Vagina (tissue), 2 donors: Measurements from ENCODE around the gene IL11.

Experiments
- POLR2A ChIP-seq, 2 donors: fragments of 450-650 bp; IDR thresholded peaks; one replicate each; pipeline ENCODE4 v1.6.1; 2017; ENCODE audit warnings: antibody characterized with exemption in 2 of 2, mild to moderate bottlenecking in 2 of 2, moderate library complexity in 2 of 2
- TF ChIP-seq, protein P1 (sequence below), 3 experiments: fragments of 450-650 bp in 2 of 3; fragments of 200-600 bp in 1 of 3; sonication (generic) in 1 of 3; IDR thresholded peaks; one replicate each; pipeline ENCODE4 v1.5.1; 2017 to 2019; ENCODE audit warnings: antibody characterized with exemption in 3 of 3, mild to moderate bottlenecking in 2 of 3, moderate library complexity in 2 of 3

DNA sequence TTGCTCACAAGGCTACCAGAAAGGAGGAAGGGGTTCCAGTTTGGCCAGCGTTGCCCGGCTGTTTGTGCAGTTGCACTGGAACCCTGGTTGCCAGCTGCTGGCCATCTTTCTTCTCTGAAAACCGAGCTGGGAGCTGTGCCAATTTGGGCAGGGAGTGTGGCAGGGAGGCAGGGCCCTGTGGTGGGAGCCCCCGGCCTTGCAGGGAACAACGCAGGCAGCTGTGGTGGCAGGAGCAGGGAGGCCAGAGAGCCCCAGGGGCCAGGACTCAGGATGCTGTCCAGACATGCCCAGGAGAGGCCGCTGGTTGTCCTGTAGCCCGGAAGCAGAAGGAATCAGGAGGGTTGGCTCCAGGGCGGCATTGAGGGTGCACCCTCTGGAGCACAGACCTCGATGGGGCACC, 25.8 kb downstream of the IL11 start:
- TF ChIP-seq POLR2A (IDR thresholded peaks at IDR 0.05): no peak
- TF ChIP-seq, protein P1, sequence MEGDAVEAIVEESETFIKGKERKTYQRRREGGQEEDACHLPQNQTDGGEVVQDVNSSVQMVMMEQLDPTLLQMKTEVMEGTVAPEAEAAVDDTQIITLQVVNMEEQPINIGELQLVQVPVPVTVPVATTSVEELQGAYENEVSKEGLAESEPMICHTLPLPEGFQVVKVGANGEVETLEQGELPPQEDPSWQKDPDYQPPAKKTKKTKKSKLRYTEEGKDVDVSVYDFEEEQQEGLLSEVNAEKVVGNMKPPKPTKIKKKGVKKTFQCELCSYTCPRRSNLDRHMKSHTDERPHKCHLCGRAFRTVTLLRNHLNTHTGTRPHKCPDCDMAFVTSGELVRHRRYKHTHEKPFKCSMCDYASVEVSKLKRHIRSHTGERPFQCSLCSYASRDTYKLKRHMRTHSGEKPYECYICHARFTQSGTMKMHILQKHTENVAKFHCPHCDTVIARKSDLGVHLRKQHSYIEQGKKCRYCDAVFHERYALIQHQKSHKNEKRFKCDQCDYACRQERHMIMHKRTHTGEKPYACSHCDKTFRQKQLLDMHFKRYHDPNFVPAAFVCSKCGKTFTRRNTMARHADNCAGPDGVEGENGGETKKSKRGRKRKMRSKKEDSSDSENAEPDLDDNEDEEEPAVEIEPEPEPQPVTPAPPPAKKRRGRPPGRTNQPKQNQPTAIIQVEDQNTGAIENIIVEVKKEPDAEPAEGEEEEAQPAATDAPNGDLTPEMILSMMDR (IDR thresholded peaks at IDR 0.05): no peak
